KBM-7 (cell line): ENCODE measurements around the gene XPO6.

ENCODE experiments used
- DNase-seq: peaks from one replicate; pipeline ENCODE4 v3.0.0-alpha.2; 2015
- in situ Hi-C: fragments of 300-500 bp; cut with MboI; formaldehyde crosslinking; loops from 2 replicates; pipeline ENCODE4 v1.14.3; 2020; ENCODE audit warnings: low sequenced_read_pairs, low pct_unique_long_range_greater_than_20kb, mixed read lengths

The XPO6 gene

DNA sequence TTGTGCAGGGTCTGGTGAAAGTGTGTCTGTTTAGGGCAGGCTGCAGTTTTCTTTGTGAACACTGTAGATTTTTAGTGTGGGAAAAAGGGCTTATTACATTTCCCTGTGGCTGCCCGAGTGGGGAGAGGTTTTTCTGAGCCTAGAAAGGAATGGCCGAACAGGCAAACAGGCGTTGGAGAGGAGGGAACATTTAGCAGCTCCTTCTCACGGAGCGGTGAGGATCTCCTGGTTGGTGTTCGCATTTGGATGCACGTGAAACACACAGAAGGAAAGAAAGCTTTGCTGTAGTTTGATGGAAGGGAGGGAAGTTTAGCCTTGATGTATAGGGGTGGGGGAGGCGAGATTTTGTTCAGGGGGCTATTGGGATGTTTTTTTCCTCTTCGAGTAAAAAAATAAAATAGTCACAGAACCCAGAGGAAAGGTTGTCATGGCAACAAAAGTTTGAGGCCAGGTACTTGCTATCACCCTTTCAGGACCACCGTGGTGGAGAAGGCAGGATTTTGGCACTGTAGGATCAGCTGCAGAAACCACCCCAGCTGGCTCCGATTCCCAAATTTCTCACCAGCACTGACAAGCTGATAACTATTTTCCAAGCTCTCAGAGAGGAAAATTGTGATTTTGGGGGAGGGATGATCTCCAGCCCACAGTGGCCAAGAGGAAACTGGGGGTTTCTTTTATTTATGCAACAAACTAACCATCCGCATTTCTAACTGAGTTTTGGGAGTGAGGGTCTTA lies 151.8 kb downstream of the XPO6 start:
- DNase-seq = no peak
- in situ Hi-C loops = loop anchor here (10.0 kb wide), 1 partner anchor 85 kb away; no protein-coding TSS in a partner anchor

GRCh38 chr16:28058839-28059589 lies 152.8 kb downstream of the XPO6 start:
- DNase-seq = no peak
- in situ Hi-C loops = no loop called here

GRCh38 chr16:28057949-28058348 lies 153.8 kb downstream of the XPO6 start:
- no peak for DNase-seq
- in situ Hi-C loops = no loop called here

- in situ Hi-C loops = no loop called here
- no peak for DNase-seq
These were observed 158.3 kb downstream of the XPO6 start for GRCh38 chr16:28053461-28053860.

DNA sequence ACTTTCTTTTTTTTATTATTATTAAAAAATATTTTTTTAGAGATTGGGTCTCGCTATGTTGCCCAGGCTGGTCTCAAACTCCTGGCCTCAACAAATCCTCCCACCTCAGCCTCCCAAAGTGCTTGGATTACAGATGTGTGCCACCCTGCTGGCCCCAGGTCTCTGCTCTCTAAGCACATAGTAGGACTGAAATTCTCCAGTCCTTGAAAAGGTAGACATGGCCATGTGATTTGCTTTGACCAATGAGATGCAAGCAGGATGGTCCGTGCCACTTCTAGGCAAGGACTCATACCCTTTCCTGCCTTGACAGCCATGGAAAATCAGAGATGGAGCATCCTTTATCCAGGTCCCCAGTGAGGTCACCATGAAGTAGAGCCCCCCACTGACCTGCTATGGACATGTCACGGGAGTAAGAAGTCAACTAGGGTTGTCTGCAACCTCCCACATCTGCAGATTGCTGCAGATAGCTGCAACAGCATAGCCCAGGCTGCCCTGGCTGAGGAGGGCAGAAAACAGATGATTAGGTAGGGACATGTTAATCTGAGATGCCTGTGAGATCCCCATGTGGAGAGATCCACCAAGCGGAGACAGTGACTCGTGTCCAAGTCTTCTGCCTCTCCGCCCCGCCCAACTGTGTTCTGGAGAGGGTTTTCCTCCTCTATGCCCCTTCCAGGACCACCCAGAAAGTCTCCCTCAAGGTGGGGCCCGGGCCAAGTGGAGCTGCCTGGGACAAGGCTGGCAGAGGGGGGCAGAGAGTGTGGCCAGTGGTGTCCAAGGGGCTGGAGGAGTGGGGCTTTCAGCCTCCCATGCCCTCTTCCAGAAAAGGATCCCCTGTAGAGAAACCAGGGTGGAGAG lies 159.3 kb downstream of the XPO6 start:
- DNase-seq = no peak
- in situ Hi-C loops = no loop called here

GRCh38 chr16:28051486-28051885 lies 160.3 kb downstream of the XPO6 start:
- in situ Hi-C loops = no loop called here
- DNase-seq = no peak
